Measurements from ENCODE around the gene VPS51.

VPS51 gene

DNA sequence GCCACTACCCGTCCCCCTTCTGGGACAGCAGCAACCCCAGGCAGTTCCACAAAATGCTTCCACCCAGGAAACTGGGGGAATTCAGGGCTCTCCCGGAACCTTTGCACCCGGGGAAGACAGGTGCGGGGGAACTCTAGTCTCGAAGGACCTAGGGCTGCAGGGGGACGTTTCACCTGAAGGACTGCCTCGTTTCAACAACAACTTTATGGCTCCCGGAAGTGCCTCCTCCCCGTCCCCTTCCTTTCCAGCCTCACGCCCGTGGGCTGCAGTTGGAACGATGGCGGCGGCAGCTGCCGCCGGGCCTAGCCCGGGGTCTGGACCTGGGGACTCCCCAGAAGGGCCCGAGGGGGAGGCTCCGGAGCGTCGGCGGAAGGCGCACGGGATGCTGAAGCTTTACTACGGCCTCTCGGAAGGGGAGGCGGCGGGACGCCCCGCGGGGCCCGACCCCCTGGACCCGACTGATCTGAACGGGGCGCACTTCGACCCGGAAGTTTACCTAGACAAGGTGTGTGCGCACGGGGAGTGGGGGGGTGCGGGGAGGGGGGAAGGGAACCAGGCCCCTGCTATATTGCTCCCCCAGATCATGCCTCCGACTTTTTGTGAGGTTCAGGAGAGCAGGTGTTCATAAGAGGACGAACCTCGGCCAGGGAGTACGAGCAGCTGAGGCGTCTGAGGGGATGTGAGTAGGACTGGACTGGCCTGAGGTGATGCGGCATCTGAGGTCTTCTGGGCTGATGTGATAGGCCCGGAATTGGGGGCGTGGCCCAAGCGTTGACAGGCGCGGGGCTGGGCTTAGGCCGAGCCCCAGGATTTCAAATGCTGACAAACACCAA lies at the start of gene VPS51:
VPS51 (plus strand) TSS at position 241 of the 833 bp plus-strand sequence; CDS start at position 278, 37 bp downstream.
- peak; percentile 95 for DNase-seq (ENCODE audit: low read depth)
- TF ChIP-seq, protein P1, sequence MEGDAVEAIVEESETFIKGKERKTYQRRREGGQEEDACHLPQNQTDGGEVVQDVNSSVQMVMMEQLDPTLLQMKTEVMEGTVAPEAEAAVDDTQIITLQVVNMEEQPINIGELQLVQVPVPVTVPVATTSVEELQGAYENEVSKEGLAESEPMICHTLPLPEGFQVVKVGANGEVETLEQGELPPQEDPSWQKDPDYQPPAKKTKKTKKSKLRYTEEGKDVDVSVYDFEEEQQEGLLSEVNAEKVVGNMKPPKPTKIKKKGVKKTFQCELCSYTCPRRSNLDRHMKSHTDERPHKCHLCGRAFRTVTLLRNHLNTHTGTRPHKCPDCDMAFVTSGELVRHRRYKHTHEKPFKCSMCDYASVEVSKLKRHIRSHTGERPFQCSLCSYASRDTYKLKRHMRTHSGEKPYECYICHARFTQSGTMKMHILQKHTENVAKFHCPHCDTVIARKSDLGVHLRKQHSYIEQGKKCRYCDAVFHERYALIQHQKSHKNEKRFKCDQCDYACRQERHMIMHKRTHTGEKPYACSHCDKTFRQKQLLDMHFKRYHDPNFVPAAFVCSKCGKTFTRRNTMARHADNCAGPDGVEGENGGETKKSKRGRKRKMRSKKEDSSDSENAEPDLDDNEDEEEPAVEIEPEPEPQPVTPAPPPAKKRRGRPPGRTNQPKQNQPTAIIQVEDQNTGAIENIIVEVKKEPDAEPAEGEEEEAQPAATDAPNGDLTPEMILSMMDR (IDR thresholded peaks at IDR 0.05; ENCODE audit: low read length, missing control alignments), result no peak

GRCh38 chr11:65047581-65048422 lies 48.2 kb upstream of the VPS51 start:
- no peak for DNase-seq (ENCODE audit: low read depth)
- TF ChIP-seq, protein P1 (IDR thresholded peaks at IDR 0.05; ENCODE audit: low read length, missing control alignments), result no peak
- H3K4me3 ChIP-seq (replicated peaks; ENCODE audit: low read depth, low read length), result peak overlapping the region; percentile 48

More for the DNA sequence above, at the start of gene VPS51:
- peak within 1 kb of the TSS; percentile 69 for H3K4me3 ChIP-seq (replicated peaks; ENCODE audit: low read depth, low read length)

- TF ChIP-seq, protein P1 (IDR thresholded peaks at IDR 0.05; ENCODE audit: low read length, missing control alignments), result no peak
- no peak overlapping the region for H3K4me3 ChIP-seq (replicated peaks; ENCODE audit: low read depth, low read length)
- DNase-seq (ENCODE audit: low read depth), result no peak
Measured at GRCh38 chr11:65051398-65051858, 44.6 kb upstream of the VPS51 start.

DNA sequence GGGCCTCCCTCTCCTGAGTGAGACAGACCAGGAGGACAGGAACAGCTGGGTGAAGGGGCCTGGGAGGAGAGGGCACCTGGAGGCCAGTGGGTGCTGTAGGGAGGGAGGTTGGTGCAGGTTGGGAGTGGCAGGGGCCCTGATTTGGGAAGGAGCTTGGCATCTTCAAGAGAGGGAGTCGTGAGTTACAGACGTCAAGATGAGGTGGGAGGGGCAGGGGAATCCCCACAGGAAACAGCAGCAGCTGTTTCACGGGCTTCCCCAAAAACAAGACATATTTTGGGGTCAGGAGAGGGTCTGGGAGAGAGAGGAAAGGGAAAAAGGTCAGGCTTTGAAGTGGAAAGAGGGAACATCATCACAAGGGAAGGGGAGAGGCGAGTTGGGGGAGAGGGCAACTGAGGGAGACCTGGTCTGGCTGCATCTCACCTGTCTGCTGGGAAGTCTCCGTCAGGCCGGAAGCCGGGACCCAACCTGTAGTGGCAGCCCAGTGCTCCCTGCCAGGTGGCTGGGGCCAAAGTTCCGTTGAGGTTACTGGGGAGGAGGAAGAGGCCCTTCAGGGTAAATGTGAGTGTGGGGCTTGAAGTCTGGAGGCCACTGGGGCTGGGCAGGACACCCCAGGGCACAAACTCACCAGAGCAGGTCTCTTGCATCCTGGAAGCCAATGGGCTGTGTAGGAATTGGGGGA lies 42.0 kb upstream of the VPS51 start:
- TF ChIP-seq, protein P1 (IDR thresholded peaks at IDR 0.05; ENCODE audit: low read length, missing control alignments), result no peak
- no peak for DNase-seq (ENCODE audit: low read depth)
- no peak overlapping the region for H3K4me3 ChIP-seq (replicated peaks; ENCODE audit: low read depth, low read length)

- TF ChIP-seq, protein P1 (IDR thresholded peaks at IDR 0.05; ENCODE audit: low read length, missing control alignments), result no peak
- no peak for DNase-seq (ENCODE audit: low read depth)
- no peak overlapping the region for H3K4me3 ChIP-seq (replicated peaks; ENCODE audit: low read depth, low read length)
Measured at GRCh38 chr11:65055538-65055937, 40.5 kb upstream of the VPS51 start.

DNA sequence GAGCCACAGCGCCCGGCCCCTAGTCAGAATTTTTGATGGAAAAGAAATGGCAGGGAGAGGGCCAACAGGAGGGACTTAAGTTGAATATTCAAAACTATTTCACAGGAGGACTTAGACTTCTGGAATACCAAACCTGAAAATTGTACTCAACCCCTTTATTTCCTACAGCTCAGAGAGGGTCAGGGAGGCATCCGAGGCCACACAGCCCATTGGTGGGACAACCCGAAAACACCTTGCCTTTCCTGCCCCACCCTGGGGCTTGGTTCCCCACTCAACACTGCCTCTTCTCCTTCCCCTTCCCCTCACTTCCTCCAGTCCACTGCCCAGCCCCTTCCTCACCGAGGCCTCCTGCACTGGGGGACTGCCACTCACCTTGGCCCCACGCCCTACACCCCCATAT lies 39.0 kb upstream of the VPS51 start:
- TF ChIP-seq, protein P1 (IDR thresholded peaks at IDR 0.05; ENCODE audit: low read length, missing control alignments), result no peak
- DNase-seq (ENCODE audit: low read depth), result no peak
- H3K4me3 ChIP-seq (replicated peaks; ENCODE audit: low read depth, low read length), result no peak overlapping the region

All from fibroblast of pulmonary artery (primary cell).